ENCODE measurements around the gene AKAP8. TPM values are rescaled to one million over a fixed set of nuclear protein-coding genes. Genes with fewer than 3 reads are reported as not detected.

AKAP8 gene
- total and polyA plus RNA-seq, 4 donors: 7.5 to 12.4 (median 9.8) TPM

DNA sequence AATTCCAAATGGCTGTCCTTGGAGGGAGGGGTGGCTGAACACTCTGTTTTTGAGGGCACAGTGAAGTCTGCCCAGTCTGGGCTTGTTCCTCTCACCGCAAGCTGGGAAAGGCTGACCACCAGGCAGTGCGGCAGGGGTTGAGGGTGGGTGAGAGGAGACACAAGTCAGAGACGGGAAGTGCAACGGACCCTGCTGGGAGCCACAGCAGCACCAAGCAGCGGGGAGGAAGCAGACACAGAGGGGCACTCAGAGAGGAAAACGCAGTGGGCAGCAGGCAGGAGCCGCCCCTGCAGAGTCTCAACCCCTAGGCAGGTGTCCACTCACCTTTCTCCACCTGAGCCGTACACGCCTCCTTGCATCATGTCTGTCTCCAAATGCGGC lies 23.6 kb upstream of the AKAP8 start:
- no peak overlapping the region for H3K9ac ChIP-seq (ENCODE audit: low read depth in 1 of 2, low read length in 2 of 2)
- no peaks in the 10 kb centered on the region for H3K9me3 ChIP-seq (ENCODE audit: control insufficient read depth in 4 of 4, low read length in 3 of 4)
- no peak for DNase-seq (ENCODE audit: low spot score)
- WGBS: 96% methylated on average over 10 of the region's 10 CpGs
- peaks cover 19 to 55% (median 36%) of the 10 kb centered on the region in 4 donors for H3K36me3 ChIP-seq (ENCODE audit: control insufficient read depth in 4 of 4, insufficient read depth in 3 of 4, low read depth in 1 of 4, low read length in 3 of 4)
- no peak overlapping the region for H3K4me3 ChIP-seq (ENCODE audit: low read depth in 1 of 3, low read length in 3 of 3)
- H3K27ac ChIP-seq (ENCODE audit: low read depth in 1 of 2, low read length in 2 of 2): no peak overlapping the region
- peaks cover 2 to 9% (median 5%) of the 10 kb centered on the region in 4 donors for H3K4me1 ChIP-seq (ENCODE audit: control insufficient read depth in 4 of 4, insufficient read depth in 4 of 4, low read length in 3 of 4)
- no peaks in the 10 kb centered on the region for H3K27me3 ChIP-seq (ENCODE audit: control insufficient read depth in 4 of 4, insufficient read depth in 4 of 4, low read length in 3 of 4)
- TF ChIP-seq, protein P1, sequence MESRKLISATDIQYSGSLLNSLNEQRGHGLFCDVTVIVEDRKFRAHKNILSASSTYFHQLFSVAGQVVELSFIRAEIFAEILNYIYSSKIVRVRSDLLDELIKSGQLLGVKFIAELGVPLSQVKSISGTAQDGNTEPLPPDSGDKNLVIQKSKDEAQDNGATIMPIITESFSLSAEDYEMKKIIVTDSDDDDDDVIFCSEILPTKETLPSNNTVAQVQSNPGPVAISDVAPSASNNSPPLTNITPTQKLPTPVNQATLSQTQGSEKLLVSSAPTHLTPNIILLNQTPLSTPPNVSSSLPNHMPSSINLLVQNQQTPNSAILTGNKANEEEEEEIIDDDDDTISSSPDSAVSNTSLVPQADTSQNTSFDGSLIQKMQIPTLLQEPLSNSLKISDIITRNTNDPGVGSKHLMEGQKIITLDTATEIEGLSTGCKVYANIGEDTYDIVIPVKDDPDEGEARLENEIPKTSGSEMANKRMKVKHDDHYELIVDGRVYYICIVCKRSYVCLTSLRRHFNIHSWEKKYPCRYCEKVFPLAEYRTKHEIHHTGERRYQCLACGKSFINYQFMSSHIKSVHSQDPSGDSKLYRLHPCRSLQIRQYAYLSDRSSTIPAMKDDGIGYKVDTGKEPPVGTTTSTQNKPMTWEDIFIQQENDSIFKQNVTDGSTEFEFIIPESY (IDR thresholded peaks at IDR 0.05): no peak
- TF ChIP-seq, protein P2, sequence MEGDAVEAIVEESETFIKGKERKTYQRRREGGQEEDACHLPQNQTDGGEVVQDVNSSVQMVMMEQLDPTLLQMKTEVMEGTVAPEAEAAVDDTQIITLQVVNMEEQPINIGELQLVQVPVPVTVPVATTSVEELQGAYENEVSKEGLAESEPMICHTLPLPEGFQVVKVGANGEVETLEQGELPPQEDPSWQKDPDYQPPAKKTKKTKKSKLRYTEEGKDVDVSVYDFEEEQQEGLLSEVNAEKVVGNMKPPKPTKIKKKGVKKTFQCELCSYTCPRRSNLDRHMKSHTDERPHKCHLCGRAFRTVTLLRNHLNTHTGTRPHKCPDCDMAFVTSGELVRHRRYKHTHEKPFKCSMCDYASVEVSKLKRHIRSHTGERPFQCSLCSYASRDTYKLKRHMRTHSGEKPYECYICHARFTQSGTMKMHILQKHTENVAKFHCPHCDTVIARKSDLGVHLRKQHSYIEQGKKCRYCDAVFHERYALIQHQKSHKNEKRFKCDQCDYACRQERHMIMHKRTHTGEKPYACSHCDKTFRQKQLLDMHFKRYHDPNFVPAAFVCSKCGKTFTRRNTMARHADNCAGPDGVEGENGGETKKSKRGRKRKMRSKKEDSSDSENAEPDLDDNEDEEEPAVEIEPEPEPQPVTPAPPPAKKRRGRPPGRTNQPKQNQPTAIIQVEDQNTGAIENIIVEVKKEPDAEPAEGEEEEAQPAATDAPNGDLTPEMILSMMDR (IDR thresholded peaks at IDR 0.05; ENCODE audit: low read depth, low read length, missing input control): no peak
- TF ChIP-seq, protein P3, sequence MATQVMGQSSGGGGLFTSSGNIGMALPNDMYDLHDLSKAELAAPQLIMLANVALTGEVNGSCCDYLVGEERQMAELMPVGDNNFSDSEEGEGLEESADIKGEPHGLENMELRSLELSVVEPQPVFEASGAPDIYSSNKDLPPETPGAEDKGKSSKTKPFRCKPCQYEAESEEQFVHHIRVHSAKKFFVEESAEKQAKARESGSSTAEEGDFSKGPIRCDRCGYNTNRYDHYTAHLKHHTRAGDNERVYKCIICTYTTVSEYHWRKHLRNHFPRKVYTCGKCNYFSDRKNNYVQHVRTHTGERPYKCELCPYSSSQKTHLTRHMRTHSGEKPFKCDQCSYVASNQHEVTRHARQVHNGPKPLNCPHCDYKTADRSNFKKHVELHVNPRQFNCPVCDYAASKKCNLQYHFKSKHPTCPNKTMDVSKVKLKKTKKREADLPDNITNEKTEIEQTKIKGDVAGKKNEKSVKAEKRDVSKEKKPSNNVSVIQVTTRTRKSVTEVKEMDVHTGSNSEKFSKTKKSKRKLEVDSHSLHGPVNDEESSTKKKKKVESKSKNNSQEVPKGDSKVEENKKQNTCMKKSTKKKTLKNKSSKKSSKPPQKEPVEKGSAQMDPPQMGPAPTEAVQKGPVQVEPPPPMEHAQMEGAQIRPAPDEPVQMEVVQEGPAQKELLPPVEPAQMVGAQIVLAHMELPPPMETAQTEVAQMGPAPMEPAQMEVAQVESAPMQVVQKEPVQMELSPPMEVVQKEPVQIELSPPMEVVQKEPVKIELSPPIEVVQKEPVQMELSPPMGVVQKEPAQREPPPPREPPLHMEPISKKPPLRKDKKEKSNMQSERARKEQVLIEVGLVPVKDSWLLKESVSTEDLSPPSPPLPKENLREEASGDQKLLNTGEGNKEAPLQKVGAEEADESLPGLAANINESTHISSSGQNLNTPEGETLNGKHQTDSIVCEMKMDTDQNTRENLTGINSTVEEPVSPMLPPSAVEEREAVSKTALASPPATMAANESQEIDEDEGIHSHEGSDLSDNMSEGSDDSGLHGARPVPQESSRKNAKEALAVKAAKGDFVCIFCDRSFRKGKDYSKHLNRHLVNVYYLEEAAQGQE (IDR thresholded peaks at IDR 0.05): no peak
- TF ChIP-seq, protein P4, sequence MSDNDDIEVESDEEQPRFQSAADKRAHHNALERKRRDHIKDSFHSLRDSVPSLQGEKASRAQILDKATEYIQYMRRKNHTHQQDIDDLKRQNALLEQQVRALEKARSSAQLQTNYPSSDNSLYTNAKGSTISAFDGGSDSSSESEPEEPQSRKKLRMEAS (IDR thresholded peaks at IDR 0.05): no peak
- no peak for TF ChIP-seq EGR1 (IDR thresholded peaks at IDR 0.05; ENCODE audit: low read depth in 2 of 2)
- no peak for TF ChIP-seq RAD21 (IDR thresholded peaks at IDR 0.05)
- TF ChIP-seq TAF1 (conservative IDR thresholded peaks at IDR 0.05): no peak
- TF ChIP-seq, protein P5, sequence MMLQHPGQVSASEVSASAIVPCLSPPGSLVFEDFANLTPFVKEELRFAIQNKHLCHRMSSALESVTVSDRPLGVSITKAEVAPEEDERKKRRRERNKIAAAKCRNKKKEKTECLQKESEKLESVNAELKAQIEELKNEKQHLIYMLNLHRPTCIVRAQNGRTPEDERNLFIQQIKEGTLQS (IDR thresholded peaks at IDR 0.05): no peak
- no peak for TF ChIP-seq NR2F2 (IDR thresholded peaks at IDR 0.05)
- no peak for TF ChIP-seq RXRA (IDR thresholded peaks at IDR 0.05)
- TF ChIP-seq HNF4A (conservative IDR thresholded peaks at IDR 0.05): no peak
- no peak for TF ChIP-seq SP1 (IDR thresholded peaks at IDR 0.05)

DNA sequence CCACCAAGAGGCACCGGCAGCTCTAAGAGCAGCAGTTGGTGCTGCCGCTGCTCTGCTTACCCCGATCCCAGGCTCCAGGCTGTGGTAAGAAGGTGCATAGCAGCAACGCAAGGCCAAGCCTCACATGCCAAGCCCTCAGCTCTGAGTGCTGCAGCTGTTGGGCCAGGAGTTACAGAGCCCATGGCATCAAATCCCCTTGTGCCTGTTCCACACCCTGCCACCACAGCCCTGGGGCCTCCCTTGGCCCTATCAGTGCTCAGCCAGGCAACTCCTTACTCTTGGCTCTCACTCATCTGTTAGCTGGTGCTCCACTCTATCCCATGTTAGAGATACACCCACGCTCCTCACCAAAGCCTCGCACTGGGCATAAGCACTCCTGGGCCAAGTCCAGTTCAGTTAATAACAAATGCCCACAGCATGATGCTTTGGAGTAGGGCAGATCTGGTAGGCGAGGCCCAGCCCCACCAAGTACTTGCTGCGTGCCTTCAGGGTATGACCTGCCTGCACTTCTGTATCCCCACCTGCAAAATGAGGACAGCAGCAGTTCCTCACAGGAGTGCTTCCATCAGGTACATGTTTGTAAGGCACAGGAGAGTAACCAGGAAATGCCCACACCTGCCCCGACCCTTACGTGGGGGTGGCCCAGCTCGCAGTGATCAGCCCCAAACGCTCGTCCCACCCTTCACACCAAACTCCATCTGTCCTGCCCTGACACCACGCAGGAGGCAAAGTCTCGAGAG lies 23.0 kb upstream of the AKAP8 start:
- Histone ChIP-seq H3K4me1 (ENCODE audit: control insufficient read depth in 4 of 4, insufficient read depth in 4 of 4, low read length in 3 of 4) (peaks cover 2 to 9% (median 5%) of the 10 kb centered on the region in 4 donors), H3K4me3 (ENCODE audit: low read depth in 1 of 3, low read length in 3 of 3) (no peak overlapping the region), H3K36me3 (ENCODE audit: control insufficient read depth in 4 of 4, insufficient read depth in 3 of 4, low read depth in 1 of 4, low read length in 3 of 4) (peaks cover 24 to 61% (median 42%) of the 10 kb centered on the region in 4 donors), H3K9me3 (ENCODE audit: control insufficient read depth in 4 of 4, low read length in 3 of 4) (no peaks in the 10 kb centered on the region), H3K27me3 (ENCODE audit: control insufficient read depth in 4 of 4, insufficient read depth in 4 of 4, low read length in 3 of 4) (no peaks in the 10 kb centered on the region), H3K27ac (ENCODE audit: low read depth in 1 of 2, low read length in 2 of 2) (no peak overlapping the region), H3K9ac (ENCODE audit: low read depth in 1 of 2, low read length in 2 of 2) (no peak overlapping the region)
- peak; percentile 79 for DNase-seq (ENCODE audit: low spot score)
- WGBS: 93% methylated on average over 15 of the region's 15 CpGs
- TF ChIP-seq HNF4A (conservative IDR thresholded peaks at IDR 0.05) (no peak), JUND (IDR thresholded peaks at IDR 0.05) (no peak), YY1 (IDR thresholded peaks at IDR 0.05) (no peak), NR2F2 (IDR thresholded peaks at IDR 0.05) (no peak), GABPA (IDR thresholded peaks at IDR 0.05 in 1 of 2, conservative IDR thresholded peaks at IDR 0.05 in 1 of 2) (no peak), EGR1 (IDR thresholded peaks at IDR 0.05; ENCODE audit: low read depth in 2 of 2) (no peak), FOXA2 (IDR thresholded peaks at IDR 0.05) (no peak), SP1 (IDR thresholded peaks at IDR 0.05) (no peak)
- TF ChIP-seq, protein P3 (IDR thresholded peaks at IDR 0.05): no peak
- TF ChIP-seq, protein P5 (IDR thresholded peaks at IDR 0.05): no peak
- TF ChIP-seq, protein P1 (IDR thresholded peaks at IDR 0.05): no peak

All from liver (tissue), 9 donors.